22Rv1 (cell line): ENCODE data around the gene PARP14.

Experiments
- CTCF ChIP-seq: fragments of 450-650 bp; IDR thresholded peaks from 2 replicates; pipeline ENCODE4 v1.5.1; 2017; ENCODE audit warnings: mild to moderate bottlenecking
- ZFX ChIP-seq: fragments of 450-650 bp; IDR thresholded peaks from 2 replicates; pipeline ENCODE4 v1.6.1; 2017; ENCODE audit warnings: antibody characterized with exemption, borderline replicate concordance

DNA sequence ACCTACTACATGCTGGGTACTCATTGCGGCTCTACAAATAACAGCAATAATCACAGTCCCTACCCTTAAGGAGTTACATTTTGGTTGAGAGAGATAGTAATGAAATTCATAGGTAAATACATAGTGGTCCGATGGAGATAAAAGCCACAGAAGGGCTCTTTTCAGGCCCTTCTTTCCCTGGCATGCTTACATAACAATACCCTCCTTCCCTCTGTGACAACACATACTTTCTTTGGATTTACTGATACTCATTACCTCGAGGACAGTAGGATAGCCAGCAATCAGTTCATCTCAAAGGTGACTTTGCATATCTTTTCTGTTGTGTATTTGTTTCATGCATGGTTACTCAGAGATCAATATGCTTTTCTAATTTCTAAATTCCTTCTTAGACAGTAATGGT is 58.5 kb downstream of the PARP14 start:
- no peak for TF ChIP-seq CTCF
- TF ChIP-seq ZFX, result no peak
